PC-9 (cell line): ENCODE results near the gene DDR1. TPM values are rescaled to one million over a fixed set of nuclear protein-coding genes. Genes with fewer than 3 reads are reported as not detected.

ENCODE experiments used
- BruUV-seq: library from RNA; stranded (reverse); fragments of 400-500 nt; replicated peaks from 2 replicates; lab custom pipeline; 2021; lab: Mats Ljungman, UMichigan
- CTCF ChIA-PET: fragments of 300-600 bp; sonication (Branson Sonifier 250); formaldehyde crosslinking; loops from one replicate; lab custom pipeline; 2022; ENCODE audit warnings: antibody characterized with exemption; lab: Charles Lee
- POLR2A ChIA-PET: fragments of 300-600 bp; sonication (Branson Sonifier 250); formaldehyde crosslinking; loops from one replicate; lab custom pipeline; 2022; ENCODE audit warnings: antibody characterized with exemption; ENCODE audit not compliant: unreplicated experiment; lab: Charles Lee
- DNase-seq, 2 experiments: peaks; one replicate each; pipeline versions ENCODE4 v3.0.0 to v3.0.0-alpha.2; 2015 to 2022; ENCODE audit warnings: mixed read lengths in 1 of 2
- H2AFZ ChIP-seq: fragments of 200-600 bp; sonication (generic); 2 replicates; pipeline ENCODE4 v1.8.1; 2017; ENCODE audit warnings: antibody characterized with exemption
- H3F3A ChIP-seq: fragments of 200-600 bp; sonication (generic); 2 replicates; pipeline ENCODE4 v1.8.1; 2017; ENCODE audit warnings: antibody characterized with exemption, mild to moderate bottlenecking, low read depth; ENCODE audit not compliant: insufficient read depth
- H3K27ac ChIP-seq: fragments of 200-600 bp; sonication (generic); 2 replicates; pipeline ENCODE4 v1.6.1; 2016; ENCODE audit warnings: mixed run types
- H3K27me3 ChIP-seq: fragments of 200-600 bp; sonication (generic); 2 replicates; pipeline ENCODE4 v1.6.1; 2016; ENCODE audit warnings: low read depth, mixed run types; ENCODE audit not compliant: insufficient read depth
- H3K36me3 ChIP-seq: fragments of 200-600 bp; sonication (generic); 2 replicates; pipeline ENCODE4 v1.6.1; 2016; ENCODE audit warnings: low read depth, mixed run types
- H3K4me1 ChIP-seq: fragments of 200-600 bp; sonication (generic); replicated peaks from 2 replicates; pipeline ENCODE4 v1.6.1; 2016; ENCODE audit warnings: mixed run types; ENCODE audit not compliant: insufficient read depth
- H3K4me2 ChIP-seq: fragments of 200-600 bp; sonication (generic); 2 replicates; pipeline ENCODE4 v1.6.1; 2017; ENCODE audit warnings: mixed run types
- H3K4me3 ChIP-seq: fragments of 200-600 bp; sonication (generic); 2 replicates; pipeline ENCODE4 v1.6.1; 2016; ENCODE audit warnings: mixed run types
- H3K79me2 ChIP-seq: fragments of 200-600 bp; sonication (generic); 2 replicates; pipeline ENCODE4 v1.6.1; 2017; ENCODE audit warnings: low read depth, mixed run types
- H3K9me2 ChIP-seq: fragments of 200-600 bp; sonication (generic); 2 replicates; pipeline ENCODE4 v1.8.1; 2017; ENCODE audit warnings: mild to moderate bottlenecking; ENCODE audit not compliant: insufficient read depth
- H3K9me3 ChIP-seq: fragments of 200-600 bp; sonication (generic); 2 replicates; pipeline ENCODE4 v1.8.1; 2016; ENCODE audit warnings: low read depth; ENCODE audit not compliant: insufficient read depth
- H4K20me1 ChIP-seq: fragments of 200-600 bp; sonication (generic); 2 replicates; pipeline ENCODE4 v1.8.1; 2017; ENCODE audit not compliant: insufficient read depth
- CTCF ChIP-seq: fragments of 200-600 bp; sonication (generic); conservative IDR thresholded peaks from 2 replicates; pipeline ENCODE4 v1.6.1; 2017; ENCODE audit warnings: mixed run types, antibody characterized with exemption, mild to moderate bottlenecking, moderate library complexity
- EZH2 ChIP-seq: fragments of 200-600 bp; sonication (generic); IDR thresholded peaks from 2 replicates; pipeline ENCODE4 v1.8.0; 2017; ENCODE audit warnings: antibody characterized with exemption, low read depth
- intact Hi-C: fragments of 100-400 bp; cut with micrococcal nuclease; formaldehyde crosslinking; loops from one replicate; pipeline ENCODE4 v1.10.0; 2022; ENCODE audit not compliant: unreplicated experiment
- total RNA-seq: library from RNA; stranded (reverse); gene quantifications from 2 replicates; pipeline ENCODE4 v1.2.3, GENCODE V29; 2021

The DDR1 gene
- total RNA-seq, 1 experiment from 2014 or later, result 267 TPM

- peak; percentile 66 to 82 for DNase-seq
- Histone ChIP-seq H3K27ac (peak overlapping the region; percentile 94), H3K79me2 (peaks cover 70% of the 10 kb centered on the region), H4K20me1 (peaks cover 43% of the 10 kb centered on the region), H3K4me3 (peak overlapping the region; percentile 98), H3K9me2 (no peaks in the 10 kb centered on the region), H2AFZ (no peak overlapping the region), H3K4me1 (peaks cover 44% of the 10 kb centered on the region), H3K27me3 (no peaks in the 10 kb centered on the region), H3F3A (peaks cover 49% of the 10 kb centered on the region), H3K4me2 (peak overlapping the region; percentile 96), H3K9me3 (no peaks in the 10 kb centered on the region), H3K36me3 (peaks cover 13% of the 10 kb centered on the region; the same call in 1 of the 2 replicates)
- BruUV-seq, result TSS peak; percentile 58
- intact Hi-C loops, result loop anchor here (2.0 kb wide), 1 partner anchor 29 kb away; the partner anchor contains the start of gene VARS2
- POLR2A ChIA-PET, result interaction anchor here (0.6 to 1.1 kb wide), 4 partner anchors 29 to 63 kb away, joined by 3 to 10 read pairs (median 7); partner anchors contain the start of gene VARS2
- TF ChIP-seq CTCF (no peak), EZH2 (no peak)
- CTCF ChIA-PET, result interaction anchor here (0.9 to 1.3 kb wide), 3 partner anchors 28 to 202 kb away, joined by 3 read pairs; partner anchors contain the start of gene VARS2
Measured at GRCh38 chr6:30885481-30885998, 1.2 kb downstream of the DDR1 start.

- H2AFZ ChIP-seq, result no peak overlapping the region
- peak overlapping the region; percentile 94 for H3K27ac ChIP-seq
- peak; percentile 89 to 94 for DNase-seq
- no peaks in the 10 kb centered on the region for H3K9me2 ChIP-seq
- peak overlapping the region; percentile 96 for H3K4me2 ChIP-seq
- peaks cover 70% of the 10 kb centered on the region for H3K79me2 ChIP-seq
- CTCF ChIA-PET, result no interaction called here
- BruUV-seq, result no TSS peak
- peaks cover 46% of the 10 kb centered on the region for H4K20me1 ChIP-seq
- H3F3A ChIP-seq, result peaks cover 49% of the 10 kb centered on the region
- peaks cover 43% of the 10 kb centered on the region for H3K4me1 ChIP-seq
- no peak for TF ChIP-seq EZH2
- no peak for TF ChIP-seq CTCF
- intact Hi-C loops, result loop anchor here (2.0 kb wide), 1 partner anchor 29 kb away; the partner anchor contains the start of gene VARS2
- peaks cover 13% of the 10 kb centered on the region; the same call in 1 of the 2 replicates for H3K36me3 ChIP-seq
- H3K27me3 ChIP-seq, result no peaks in the 10 kb centered on the region
- peak overlapping the region; percentile 98 for H3K4me3 ChIP-seq
- POLR2A ChIA-PET, result interaction anchor here (0.6 to 1.1 kb wide), 5 partner anchors 28 to 64 kb away, joined by 3 to 10 read pairs (median 5); partner anchors contain the start of gene VARS2
- no peaks in the 10 kb centered on the region for H3K9me3 ChIP-seq
Measured at GRCh38 chr6:30885999-30886896, 1.9 kb downstream of the DDR1 start.

- BruUV-seq, result no TSS peak
- DNase-seq, result no peak
- CTCF ChIA-PET, result interaction anchor here (1.1 kb wide), 1 partner anchor 184 kb away, joined by 3 read pairs; no protein-coding TSS in a partner anchor
- no peaks in the 10 kb centered on the region for H3K9me2 ChIP-seq
- H3K4me3 ChIP-seq, result peak overlapping the region; percentile 98; the same call in 1 of the 2 replicates
- no peak overlapping the region for H2AFZ ChIP-seq
- H3K36me3 ChIP-seq, result peaks cover 17% of the 10 kb centered on the region; the same call in 1 of the 2 replicates
- POLR2A ChIA-PET, result interaction anchor here (0.7 kb wide), 1 partner anchor 43 kb away, joined by 4 read pairs; no protein-coding TSS in a partner anchor
- peak overlapping the region; percentile 96 for H3K4me2 ChIP-seq
- H3K27me3 ChIP-seq, result no peaks in the 10 kb centered on the region
- H3F3A ChIP-seq, result peaks cover 44% of the 10 kb centered on the region
- H3K79me2 ChIP-seq, result peaks cover 70% of the 10 kb centered on the region
- TF ChIP-seq CTCF, result no peak
- TF ChIP-seq EZH2, result no peak
- H3K9me3 ChIP-seq, result no peaks in the 10 kb centered on the region
- peaks cover 46% of the 10 kb centered on the region for H4K20me1 ChIP-seq
- H3K27ac ChIP-seq, result peak overlapping the region; percentile 94
- intact Hi-C loops, result no loop called here
- H3K4me1 ChIP-seq, result peaks cover 37% of the 10 kb centered on the region
Measured at GRCh38 chr6:30886897-30887255, 2.6 kb downstream of the DDR1 start.
